Measurements from ENCODE around the gene CMPK2.

DNA sequence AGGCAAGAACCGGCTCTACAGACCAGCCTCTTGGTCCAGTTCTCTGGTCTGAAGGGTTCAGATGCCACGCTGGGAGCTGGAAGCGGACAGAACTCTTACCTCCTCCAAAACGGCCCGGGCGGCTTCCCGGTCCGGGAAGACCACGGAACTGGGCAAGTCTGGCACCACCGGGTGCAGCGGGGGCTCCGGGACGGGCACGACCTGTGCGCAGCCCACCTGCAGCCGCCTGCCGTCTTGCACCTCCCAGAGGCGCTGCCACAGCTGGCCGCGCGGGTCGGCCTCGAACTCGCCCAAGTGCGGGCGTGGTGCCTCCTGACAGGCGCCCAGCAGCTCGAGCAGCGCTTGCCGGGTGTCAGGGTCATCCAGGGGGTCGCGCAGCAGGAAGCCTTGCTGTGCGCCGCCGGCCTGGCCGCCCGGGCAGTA, 773 bp downstream of the CMPK2 start:
- TF ChIP-seq, protein P1, sequence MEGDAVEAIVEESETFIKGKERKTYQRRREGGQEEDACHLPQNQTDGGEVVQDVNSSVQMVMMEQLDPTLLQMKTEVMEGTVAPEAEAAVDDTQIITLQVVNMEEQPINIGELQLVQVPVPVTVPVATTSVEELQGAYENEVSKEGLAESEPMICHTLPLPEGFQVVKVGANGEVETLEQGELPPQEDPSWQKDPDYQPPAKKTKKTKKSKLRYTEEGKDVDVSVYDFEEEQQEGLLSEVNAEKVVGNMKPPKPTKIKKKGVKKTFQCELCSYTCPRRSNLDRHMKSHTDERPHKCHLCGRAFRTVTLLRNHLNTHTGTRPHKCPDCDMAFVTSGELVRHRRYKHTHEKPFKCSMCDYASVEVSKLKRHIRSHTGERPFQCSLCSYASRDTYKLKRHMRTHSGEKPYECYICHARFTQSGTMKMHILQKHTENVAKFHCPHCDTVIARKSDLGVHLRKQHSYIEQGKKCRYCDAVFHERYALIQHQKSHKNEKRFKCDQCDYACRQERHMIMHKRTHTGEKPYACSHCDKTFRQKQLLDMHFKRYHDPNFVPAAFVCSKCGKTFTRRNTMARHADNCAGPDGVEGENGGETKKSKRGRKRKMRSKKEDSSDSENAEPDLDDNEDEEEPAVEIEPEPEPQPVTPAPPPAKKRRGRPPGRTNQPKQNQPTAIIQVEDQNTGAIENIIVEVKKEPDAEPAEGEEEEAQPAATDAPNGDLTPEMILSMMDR (IDR thresholded peaks at IDR 0.05; ENCODE audit: poor library complexity) = no peak
- no peak for TF ChIP-seq EZH2 (IDR thresholded peaks at IDR 0.05; ENCODE audit: borderline replicate concordance)
